GM23338 (cell line): Measurements from ENCODE around the gene QDPR.

Experiments used
- CREB1 ChIP-seq: fragments of 250-450 bp; sonication (Bioruptor Pico); IDR thresholded peaks from 2 replicates; pipeline ENCODE4 v1.5.0; 2020; ENCODE audit warnings: low read depth, mild to moderate bottlenecking, moderate library complexity
- EZH2 ChIP-seq: fragments of 200-600 bp; sonication (generic); IDR thresholded peaks from one replicate; pipeline ENCODE4 v1.8.0; 2017; ENCODE audit warnings: antibody characterized with exemption, mild to moderate bottlenecking, low read depth; ENCODE audit not compliant: unreplicated experiment
- EZH2phosphoT487 ChIP-seq: fragments of 200-600 bp; sonication (generic); IDR thresholded peaks from one replicate; pipeline ENCODE4 v1.8.1; 2018; ENCODE audit warnings: antibody characterized with exemption; ENCODE audit not compliant: unreplicated experiment
- JUNB ChIP-seq: IDR thresholded peaks from one replicate; pipeline ENCODE4 v1.6.1; 2016; ENCODE audit warnings: antibody characterized with exemption; ENCODE audit not compliant: unreplicated experiment
- POLR2AphosphoS5 ChIP-seq: IDR thresholded peaks from 2 replicates; pipeline ENCODE4 v1.6.1; 2016; ENCODE audit warnings: antibody characterized with exemption, low read depth
- STAT1 ChIP-seq: IDR thresholded peaks from one replicate; pipeline ENCODE4 v1.6.1; 2016; ENCODE audit warnings: antibody characterized with exemption; ENCODE audit not compliant: unreplicated experiment
- TF ChIP-seq, protein P1 (sequence below), 2 experiments: fragments of 200-600 bp in 1 of 2; sonication (generic) in 1 of 2; conservative IDR thresholded peaks; 2 replicates each; pipeline versions ENCODE4 v1.5.1 to v1.6.1; 2016 to 2017; ENCODE audit warnings: antibody characterized with exemption in 2 of 2, low read depth in 2 of 2, mild to moderate bottlenecking in 2 of 2, moderate library complexity in 1 of 2
- TF ChIP-seq, protein P2 (sequence below): IDR thresholded peaks from one replicate; pipeline ENCODE4 v1.6.1; 2018; ENCODE audit warnings: antibody characterized with exemption; ENCODE audit not compliant: unreplicated experiment

DNA sequence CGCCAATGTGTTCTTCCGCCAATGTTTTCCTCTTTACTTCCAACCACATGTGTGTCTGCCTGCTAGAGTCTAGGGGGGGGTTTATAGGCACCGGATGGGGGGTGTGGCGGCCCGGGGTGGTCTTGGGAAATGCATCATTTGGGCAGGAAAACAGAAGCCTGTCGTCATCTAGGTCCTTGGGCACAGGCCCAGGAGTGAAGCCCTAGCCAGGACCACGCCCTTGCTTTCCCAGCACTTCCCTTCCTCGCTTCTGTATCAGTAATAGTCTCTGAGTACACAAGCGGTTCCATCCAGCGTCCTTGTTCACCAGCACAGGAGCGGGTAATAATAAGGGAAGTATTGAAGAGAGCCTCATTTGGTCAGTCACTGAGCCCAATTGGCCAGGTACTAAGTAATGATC is 74.5 kb downstream of the QDPR start:
- TF ChIP-seq CREB1 (CRISPR knock-in tag) (no peak), EZH2 (no peak), POLR2AphosphoS5 (no peak), EZH2phosphoT487 (no peak), STAT1 (no peak), JUNB (no peak)
- TF ChIP-seq, protein P1, sequence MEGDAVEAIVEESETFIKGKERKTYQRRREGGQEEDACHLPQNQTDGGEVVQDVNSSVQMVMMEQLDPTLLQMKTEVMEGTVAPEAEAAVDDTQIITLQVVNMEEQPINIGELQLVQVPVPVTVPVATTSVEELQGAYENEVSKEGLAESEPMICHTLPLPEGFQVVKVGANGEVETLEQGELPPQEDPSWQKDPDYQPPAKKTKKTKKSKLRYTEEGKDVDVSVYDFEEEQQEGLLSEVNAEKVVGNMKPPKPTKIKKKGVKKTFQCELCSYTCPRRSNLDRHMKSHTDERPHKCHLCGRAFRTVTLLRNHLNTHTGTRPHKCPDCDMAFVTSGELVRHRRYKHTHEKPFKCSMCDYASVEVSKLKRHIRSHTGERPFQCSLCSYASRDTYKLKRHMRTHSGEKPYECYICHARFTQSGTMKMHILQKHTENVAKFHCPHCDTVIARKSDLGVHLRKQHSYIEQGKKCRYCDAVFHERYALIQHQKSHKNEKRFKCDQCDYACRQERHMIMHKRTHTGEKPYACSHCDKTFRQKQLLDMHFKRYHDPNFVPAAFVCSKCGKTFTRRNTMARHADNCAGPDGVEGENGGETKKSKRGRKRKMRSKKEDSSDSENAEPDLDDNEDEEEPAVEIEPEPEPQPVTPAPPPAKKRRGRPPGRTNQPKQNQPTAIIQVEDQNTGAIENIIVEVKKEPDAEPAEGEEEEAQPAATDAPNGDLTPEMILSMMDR (conservative IDR thresholded peaks at IDR 0.05; ENCODE audit: low read depth in 2 of 2): no peak
- TF ChIP-seq, protein P2, sequence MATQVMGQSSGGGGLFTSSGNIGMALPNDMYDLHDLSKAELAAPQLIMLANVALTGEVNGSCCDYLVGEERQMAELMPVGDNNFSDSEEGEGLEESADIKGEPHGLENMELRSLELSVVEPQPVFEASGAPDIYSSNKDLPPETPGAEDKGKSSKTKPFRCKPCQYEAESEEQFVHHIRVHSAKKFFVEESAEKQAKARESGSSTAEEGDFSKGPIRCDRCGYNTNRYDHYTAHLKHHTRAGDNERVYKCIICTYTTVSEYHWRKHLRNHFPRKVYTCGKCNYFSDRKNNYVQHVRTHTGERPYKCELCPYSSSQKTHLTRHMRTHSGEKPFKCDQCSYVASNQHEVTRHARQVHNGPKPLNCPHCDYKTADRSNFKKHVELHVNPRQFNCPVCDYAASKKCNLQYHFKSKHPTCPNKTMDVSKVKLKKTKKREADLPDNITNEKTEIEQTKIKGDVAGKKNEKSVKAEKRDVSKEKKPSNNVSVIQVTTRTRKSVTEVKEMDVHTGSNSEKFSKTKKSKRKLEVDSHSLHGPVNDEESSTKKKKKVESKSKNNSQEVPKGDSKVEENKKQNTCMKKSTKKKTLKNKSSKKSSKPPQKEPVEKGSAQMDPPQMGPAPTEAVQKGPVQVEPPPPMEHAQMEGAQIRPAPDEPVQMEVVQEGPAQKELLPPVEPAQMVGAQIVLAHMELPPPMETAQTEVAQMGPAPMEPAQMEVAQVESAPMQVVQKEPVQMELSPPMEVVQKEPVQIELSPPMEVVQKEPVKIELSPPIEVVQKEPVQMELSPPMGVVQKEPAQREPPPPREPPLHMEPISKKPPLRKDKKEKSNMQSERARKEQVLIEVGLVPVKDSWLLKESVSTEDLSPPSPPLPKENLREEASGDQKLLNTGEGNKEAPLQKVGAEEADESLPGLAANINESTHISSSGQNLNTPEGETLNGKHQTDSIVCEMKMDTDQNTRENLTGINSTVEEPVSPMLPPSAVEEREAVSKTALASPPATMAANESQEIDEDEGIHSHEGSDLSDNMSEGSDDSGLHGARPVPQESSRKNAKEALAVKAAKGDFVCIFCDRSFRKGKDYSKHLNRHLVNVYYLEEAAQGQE: no peak
